Pulmonary artery endothelial cell (primary cell): ENCODE measurements around the gene PDHB. TPM values are rescaled to one million over a fixed set of nuclear protein-coding genes. Genes with fewer than 3 reads are reported as not detected.
"Not testable (repeated sequence)": the region's sequence is repeated elsewhere in the genome, so short reads cannot be mapped to it uniquely, and the experiment has no call there.

Source experiments
- DNase-seq: peaks from one replicate; pipeline ENCODE4 v3.0.0-alpha.2; 2011; ENCODE audit warnings: low read depth, low spot score
- total RNA-seq: library from RNA; depleted of rRNA; stranded (reverse); fragments of >200 nt; gene quantifications from 2 replicates; pipeline ENCODE4 v1.2.3, GENCODE V29; 2014

Gene PDHB
- total RNA-seq, 1 donor from 2014 or later: 59.7 TPM

DNA sequence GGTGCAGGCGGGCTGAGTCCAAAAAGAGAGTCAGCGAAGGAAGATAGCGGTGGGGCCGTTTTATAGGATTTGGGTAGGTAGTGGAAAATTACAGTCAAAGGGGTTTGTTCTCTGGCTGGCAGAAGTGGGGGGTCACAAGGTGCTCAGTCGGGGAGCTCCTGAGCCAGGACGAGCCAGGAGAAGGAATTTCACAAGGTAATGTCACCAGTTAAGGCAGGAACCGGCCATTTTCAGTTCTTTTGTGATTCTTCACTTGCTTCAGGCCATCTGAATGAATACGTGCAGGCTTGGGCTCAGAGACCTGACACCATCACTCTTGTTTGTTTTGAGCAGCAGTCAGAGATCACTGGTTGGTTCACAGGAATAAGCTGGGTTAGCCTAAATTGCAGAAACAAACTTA, 3.6 kb upstream of the PDHB start:
- DNase-seq: not testable (repeated sequence)

DNA sequence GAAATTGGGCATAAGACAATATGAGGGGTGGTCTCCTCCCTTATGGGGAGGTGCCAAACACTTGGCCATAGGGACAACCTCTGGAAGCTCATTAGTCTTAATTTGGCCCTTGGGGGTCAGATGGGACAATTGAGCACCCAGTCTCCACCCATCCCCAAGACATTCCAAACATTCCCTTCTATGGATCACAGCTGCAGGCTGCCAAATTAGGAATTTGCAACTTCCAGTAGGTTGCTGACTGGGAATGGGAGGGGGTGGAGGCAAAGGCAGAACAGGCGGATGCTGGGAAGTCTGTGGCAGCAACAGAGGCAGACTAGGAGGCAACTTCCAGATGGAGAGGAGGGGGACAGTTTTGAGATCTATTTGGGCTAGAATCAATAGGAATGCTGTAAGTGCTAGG, 1.4 kb upstream of the PDHB start:
- no peak for DNase-seq

DNA sequence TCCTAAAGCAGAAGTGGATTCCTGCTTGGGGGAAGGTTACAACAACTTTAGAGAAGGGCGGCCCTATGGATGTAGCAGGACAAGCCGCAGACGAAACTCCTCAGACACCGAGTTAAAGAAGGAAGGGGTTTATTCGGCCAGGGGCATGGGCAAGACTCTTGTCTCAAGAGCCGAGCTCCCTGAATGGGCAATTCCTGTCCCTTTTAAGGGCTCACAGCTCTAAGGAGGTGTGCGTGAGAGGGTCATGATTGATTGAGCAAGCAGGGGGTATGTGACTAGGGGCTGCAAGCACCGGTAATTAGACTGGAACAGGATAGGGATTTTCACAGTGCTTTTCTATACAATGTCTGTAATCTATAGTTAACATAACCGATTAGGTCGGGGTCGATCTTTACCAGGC, 879 bp upstream of the PDHB start:
- DNase-seq: no peak

DNA sequence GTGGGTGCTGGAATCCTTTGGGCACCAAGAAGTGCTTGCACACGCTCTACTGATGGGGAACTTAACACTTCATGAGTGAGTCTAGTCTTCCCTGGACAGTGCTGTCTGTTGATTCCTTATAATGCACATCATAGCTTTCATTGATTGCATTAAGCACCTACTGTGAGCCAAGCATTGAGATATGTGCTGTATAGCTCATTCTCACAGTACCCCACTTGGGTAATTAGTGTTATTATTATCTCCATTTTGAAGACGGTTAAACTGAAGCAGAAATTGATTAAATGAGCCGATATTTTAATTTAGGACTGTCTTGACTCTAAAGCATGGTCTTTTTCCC, 504 bp upstream of the PDHB start:
- no peak for DNase-seq

DNA sequence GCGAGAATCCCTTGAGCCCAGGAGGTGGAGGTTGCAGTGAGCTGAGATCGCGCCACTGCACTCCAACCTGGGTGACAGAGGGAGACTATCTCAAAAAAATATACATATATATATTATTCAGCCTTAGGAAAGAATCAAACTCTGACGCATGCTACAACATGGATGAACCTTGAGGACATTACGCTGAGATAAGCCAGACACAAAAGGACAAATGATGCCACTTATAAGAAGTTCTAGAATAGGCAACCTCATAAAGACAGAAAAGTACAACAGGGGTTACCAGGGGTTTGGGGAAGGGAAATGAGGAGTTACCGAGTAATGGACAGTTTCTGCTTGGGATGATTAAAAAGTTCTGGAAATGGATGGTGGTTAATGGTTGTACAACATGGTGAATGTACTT, 727 bp downstream of the PDHB start:
- no peak for DNase-seq

DNA sequence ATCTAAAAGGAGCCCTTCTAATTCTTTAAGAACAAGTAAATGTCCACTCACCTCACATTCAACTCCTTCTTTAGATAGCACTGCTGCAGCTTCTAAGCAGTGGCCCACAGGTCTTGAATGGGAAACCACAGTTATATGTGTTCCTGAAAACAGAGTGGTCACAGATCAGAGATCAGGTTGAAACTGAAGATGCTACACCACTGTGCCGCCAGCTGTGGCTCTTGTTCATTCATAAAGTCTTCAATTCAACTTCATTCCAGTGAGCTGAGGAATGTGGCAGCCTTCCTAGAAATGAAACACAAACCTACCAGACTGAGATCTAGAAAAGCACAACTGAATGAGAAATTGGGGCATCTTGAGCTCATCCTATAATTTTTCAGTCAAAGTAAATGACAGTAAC, 4.0 kb downstream of the PDHB start:
- no peak for DNase-seq

DNA sequence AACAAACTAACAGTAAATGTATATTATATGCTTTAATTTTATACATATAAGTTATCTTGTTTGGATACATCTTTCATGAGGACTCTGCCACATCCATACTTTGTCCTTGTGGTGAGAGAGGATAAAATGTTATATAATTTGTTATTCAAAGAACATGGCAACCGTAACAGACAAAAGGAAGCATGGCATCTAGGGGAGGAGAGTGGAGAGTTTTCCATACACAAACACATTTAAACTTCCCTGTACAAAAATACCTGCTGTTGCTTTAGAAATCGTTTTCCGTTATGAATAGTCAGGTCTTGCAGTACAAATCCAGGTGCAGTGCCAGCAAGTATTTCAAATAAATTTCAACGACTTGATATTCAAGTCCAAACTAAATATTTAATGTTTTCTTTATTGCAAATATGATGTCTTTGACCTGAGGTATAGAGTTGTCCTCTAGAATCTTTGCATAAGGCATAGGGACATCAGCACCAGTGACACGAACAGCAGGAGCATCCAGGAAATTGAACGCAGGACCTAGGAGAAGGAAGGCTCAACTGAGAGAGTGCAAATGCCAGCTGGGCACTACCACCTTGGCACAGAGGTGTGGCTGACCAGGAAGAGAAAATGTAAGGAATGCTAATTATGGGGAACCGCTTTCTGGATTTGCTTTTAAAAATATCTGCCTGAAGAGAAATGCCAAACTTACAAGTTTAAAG, 5.8 kb downstream of the PDHB start:
- no peak for DNase-seq

DNA sequence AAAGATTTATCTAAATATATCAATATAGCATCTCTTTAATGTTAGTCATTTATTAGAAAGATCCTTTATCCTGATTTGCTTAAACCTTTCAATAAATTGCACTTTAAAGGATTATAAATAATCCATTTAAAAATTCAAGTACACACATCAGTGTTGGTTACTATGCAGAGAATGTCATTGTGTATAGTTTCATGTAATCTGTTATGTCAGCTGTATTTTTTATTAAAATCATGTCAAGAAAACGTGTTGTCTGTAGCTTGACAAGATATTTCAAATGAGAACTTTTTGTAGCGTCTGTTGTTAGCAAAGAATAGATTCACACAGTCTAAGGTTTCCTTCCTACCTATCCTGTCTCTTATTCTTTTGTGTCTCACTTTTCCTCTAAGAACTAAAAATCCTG, 7.8 kb downstream of the PDHB start:
- DNase-seq: no peak

DNA sequence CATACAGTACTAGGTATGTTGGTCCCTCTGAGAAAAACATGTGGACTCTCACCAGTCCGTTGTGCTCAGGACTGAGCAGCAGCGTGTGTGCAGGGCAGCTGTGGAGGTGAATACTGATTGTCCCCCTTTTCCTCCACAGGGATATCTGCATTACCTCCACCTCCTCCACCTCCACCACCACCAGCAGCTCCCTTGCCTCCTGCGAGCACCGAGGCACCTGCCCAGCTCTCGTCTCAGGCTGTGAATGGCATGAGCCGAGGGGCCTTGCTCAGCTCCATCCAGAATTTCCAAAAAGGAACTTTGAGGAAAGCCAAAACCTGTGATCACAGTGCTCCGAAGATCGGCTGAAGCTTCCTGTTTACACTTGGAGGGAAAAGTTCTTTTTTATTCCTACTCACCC, 9.0 kb downstream of the PDHB start:
- no peak for DNase-seq

DNA sequence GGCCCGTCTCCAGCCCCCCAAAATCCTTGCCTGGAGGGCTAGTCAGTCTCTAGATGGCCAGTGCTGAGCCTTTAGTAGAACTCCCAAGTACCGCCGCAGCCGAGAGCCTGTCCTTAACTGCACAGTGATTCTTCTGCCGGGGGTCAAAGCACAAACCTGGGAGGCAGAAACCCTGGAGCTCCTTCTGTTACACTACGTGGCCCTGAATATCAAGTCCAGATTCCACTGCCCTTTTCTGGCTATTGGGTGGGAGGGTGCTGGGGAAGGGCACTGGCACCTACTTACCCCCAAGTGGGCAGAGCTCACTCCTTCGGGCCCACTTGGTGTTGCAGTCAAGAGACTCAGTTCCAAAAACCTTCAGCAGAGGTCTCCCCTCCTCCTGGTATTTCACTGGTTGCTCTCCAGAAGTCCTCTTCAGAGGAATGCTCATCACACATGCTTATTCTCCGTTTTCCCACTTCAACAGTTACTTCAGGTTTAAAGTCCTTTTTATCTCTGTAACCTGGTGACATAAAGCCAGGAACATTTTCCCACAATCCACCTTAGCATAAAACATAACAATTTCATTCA, 10.8 kb downstream of the PDHB start:
- no peak for DNase-seq

DNA sequence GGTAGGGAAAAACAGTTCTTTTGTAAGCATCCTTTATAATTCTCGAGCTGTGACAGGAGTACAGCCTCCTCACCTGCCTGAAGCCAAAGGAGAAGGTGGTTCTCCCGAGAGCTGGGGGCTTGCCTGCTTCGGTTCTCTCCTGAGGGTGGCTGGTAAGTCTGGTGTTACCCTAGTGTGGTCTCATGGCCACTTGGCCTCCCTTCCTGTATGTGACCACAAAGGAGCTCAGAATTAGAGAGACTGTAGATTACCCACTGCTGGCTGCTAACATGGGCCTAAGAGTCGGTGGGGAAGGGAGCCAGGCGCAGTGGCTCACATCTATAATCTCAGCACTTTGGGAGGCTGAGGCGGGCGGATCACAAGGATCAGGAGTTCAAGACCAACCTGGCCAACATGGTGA, 12.6 kb downstream of the PDHB start:
- no peak for DNase-seq

DNA sequence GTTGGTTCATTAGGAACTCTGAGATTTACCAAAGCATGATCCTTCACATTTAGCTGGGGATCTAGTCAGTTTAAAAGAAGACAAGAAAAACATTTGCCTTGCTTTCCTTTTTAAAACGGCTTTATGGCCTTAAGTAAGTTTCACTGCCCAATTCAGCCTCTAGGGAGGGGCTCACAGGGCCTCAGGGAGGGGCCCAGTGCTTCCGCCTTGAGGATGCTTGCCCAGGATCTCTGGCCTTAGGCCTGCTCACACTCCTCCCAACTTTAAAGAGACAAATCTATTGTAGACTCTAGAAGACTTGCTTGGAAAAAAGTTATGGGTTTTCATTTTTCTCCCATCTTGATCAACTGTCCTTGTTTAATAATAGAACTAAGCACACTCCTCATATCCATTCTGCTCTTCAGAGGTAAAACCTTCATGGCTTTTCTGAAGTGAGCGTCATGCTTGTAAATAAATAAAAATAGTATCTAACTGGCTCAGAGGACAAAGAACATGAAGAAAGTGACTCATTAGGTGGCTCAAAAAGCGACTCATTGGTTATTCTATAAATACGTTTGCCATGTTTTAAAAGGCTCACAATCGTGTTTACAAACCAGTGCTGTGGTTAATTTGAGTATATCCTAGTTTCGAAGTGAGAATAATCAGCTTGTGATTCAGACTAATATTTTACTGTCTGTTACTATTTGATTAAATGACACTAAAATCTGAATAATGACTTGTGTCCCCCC, 13.7 kb downstream of the PDHB start:
- DNase-seq: no peak

DNA sequence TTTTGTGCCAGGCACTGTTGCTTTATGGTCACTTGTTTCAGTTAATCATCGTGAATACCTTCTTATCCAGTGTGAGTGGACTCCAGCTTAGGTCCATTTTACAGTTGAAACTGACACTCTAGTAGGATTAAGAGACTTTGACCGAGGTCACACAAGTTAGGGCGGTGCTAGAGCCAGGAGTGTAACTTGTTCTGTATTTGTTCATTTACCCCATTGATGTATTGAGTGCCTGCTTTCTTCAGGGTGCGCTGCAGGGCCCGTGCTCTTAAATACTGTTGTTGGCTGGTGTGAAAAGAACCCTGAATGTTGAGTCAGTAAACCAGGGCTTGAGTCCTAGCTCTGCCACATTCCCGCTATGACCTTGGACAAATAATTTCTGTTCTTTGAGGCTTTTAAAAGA, 15.4 kb downstream of the PDHB start:
- DNase-seq: no peak

DNA sequence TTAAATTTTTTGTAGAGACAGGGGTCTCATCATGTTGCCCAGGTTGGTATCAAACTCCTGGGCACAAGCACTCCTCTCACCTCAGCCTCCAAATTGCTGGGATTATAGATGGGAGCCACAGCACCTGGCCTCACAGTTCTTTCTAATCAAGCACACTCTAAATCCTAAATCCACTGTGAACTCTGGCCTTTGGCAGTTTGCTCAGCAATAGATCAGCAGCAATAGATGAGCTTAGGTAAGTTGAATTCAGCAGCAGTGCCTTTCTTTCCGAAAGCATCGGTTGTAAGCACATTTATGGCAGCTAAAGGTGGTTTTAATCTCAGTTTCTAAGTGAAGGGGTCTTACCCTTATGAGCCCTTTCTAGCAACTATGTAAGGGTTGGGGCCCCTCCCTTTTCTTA, 16.6 kb downstream of the PDHB start:
- DNase-seq: no peak

DNA sequence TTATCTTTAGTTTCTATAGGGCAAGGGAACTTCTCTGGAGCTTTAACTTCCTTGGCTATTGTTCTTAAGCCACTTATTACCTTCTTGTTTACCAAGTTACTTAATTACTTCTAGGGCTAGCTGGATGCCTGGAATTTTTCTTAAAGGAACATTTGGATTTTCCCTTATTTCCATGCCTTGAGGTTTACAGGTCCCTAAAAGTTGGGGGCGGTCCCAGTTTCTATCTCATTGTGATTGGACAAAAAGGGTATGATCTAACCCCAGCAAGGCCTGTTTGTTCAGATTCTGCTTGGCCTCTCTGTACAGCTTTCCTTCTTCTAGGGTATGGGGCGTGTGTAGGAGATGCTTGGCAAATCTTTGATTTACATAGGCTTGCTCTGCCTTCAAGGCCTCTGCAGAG, 17.4 kb downstream of the PDHB start:
- no peak for DNase-seq

DNA sequence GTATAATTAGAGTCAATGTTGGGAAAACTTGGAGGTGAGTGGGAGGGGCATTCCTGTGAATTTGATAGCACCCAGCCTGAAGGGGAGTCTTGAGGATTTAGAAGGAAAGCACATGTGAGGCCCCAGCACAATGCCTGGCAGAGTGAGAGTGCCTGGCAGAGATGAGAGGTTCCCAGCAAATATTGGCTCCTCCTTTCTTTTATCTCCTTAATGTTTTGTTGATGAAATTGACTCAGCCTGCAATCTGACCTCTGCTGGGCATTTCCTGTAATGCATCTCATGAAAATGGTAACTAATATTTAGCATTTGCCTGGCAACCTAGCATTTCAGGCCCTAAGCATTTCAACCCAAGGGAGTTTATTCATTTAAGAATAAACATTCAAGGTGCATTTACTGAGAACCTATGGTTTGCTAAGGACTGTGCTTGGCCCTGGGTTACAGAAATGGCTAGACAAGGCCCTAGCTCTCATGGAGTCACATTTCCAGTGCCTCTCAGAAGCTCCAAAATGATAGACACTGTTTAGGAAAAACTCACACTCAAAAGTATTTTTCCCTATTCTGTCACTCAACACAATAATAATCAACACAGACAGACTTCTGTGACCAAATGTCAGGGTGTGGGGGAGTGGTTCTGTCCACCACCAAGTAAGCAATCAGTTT, 19.0 kb downstream of the PDHB start:
- DNase-seq: peak; percentile 35

DNA sequence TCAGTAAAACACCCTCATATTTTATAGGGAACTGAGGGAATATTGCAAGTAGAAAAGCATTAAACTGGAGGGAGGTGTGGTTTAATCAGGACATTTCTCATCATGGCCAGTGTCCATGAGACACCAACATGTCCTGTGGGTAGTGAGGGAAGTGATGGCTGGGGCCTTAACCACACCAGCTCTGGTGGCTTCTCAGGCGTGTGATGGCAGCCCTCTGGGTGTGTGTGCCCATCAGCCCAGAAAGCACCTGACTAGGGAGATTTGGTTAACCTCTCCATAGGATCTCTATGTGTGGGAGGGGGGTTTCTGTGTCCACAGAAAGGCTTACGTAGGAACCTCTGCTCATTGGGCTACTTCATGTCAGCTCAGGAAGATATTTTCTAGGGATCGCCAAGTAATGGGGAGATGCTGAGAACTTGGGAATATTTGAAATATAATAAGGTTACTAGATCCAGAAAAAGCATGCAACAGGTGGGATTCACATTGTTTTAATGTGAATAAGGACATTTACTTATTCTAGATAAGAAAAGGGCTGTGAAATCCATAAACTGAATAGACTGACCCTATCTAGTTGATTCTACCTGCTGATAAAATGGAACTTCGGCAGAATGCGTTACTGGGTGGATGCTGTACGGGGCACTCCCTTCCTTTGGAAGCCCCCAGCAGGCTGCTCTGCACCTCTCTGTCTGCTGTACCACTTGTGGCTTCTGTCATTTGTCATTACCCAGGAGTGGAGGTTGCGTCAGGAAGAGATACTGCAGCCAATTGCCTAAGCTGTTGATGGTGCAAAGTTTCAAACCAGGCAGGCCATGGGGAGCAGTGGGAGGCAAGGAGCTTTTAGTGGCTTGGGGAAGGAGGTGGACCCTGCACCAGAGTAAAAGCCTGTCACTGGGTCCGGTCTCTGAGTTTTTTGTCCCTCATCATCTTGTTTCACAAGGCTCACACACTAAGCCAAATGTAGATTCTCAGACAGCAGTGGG, 21.5 kb downstream of the PDHB start:
- no peak for DNase-seq

DNA sequence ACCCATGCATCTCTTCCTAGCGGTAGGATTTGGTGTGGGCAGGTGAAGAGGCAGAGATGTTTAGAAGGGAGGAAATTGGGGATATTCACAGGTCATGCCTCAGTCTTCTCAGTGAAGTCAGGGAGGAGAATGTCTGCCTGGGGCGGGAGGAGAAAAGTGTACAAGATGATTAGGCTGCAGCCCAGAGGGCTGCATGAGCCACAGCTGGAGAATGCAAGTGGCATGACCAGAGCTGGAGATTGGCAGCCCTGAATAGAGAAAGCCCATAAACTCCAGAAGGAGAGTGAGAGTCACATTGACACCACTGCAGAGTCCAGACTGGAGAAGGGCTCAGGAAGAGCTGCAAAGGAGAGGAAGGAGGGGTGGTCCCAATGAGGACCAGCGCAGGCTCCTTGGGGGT, 22.6 kb downstream of the PDHB start:
- DNase-seq: no peak

DNA sequence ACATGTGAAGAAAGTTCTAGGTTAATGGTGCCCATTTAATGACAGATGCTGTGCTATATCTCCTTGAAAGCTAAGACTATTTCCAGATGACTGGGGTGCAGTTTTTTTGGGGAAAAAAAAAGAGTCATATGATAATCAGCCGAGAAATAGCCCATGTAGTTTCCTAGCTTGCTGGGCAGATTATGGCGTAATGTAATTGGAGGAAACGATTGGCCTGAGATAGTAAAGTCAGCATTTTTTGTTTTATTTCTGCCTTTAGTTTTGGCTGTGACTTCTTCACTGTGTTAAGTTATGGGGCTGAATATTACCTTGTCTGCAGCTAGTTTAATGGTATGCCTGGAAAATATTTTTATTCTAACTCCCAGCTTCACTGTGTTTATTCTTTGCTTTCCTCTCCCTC, 24.0 kb downstream of the PDHB start:
- DNase-seq: no peak

DNA sequence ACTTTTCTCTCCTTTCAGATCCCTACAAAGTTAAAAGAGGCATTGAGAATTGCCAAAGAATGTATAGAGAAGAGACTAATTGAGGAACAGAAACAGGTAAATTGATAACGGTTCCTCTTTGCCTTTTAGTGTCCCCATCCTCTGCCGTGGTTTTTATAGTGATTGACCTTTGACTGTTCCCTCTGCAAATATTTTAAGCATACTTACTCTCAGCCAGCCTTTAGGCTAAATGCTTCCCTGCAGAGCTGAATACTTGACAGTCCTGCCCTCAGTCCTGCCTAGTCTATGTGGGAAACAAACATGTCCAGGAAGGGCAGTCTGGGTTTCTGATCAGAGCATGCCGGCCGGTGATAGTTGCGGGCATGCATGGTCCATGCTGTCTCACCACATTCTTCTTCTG, 24.7 kb downstream of the PDHB start:
- DNase-seq: no peak

DNA sequence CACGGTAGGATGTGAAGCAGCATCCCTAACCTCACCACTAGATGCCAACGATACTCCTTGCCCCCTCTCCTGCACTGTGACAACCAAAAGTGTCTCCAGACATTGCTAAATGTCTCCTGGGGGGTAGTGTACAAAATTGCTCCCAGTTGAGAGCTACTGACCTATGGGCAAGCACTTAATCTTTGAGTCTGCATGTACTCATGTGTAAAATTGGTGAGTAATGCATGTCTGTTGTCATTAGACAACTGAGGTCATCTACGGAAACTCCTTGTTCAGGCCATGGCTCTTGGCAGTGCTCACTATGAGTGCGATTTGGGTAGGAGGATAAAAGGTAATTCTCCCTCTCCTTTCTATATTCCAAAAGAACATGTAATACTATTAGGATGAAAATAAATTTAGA, 29.2 kb downstream of the PDHB start:
- no peak for DNase-seq
